NCI-H128 (cell line): ENCODE measurements around the gene LPGAT1.

ENCODE experiments used
- DNase-seq: peaks from one replicate; lab custom pipeline; 2025; ENCODE audit not compliant: unreplicated experiment; lab: John Stamatoyannopoulos, UW

LPGAT1 gene

GRCh38 chr1:211775170-211775569 lies 55.4 kb downstream of the LPGAT1 start:
- no peak for DNase-seq

DNA sequence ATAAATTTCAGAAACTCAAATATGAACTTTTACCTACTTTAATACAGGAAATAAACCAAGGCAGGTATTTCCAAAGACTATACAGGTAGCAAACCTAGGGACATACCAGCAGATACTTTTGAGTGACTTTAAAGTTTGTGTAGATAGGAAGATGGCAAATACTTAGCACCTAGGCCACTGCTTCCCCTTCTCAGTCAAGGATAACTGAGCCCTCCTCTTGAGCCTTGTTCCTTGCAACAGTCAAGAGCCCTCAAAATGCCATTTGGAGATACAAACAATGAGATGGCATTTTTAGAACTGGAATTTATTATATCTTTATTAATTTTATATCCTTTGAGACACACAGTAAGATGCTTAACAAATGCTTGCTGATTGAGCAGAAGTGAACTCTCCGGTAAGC lies 65.9 kb downstream of the LPGAT1 start:
- DNase-seq, result no peak

DNA sequence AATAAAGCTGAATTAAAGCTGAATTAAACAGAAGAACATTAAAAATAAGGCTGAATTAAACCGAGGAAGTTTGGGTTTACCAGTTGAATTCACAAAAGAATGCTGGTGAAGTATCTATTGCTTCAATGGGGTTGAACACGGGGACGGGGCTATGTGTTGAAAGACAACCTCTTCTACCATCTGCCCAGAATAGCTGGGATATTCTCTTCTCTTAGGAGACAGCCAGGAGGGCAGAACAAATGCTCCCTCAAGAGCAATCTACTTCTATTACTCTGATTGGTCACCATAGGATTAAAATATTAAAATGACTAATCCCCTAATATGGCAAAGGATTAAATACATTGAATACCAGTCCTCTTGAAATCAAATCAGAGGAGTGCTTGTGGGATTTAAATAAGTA lies 68.4 kb downstream of the LPGAT1 start:
- DNase-seq, result no peak

DNA sequence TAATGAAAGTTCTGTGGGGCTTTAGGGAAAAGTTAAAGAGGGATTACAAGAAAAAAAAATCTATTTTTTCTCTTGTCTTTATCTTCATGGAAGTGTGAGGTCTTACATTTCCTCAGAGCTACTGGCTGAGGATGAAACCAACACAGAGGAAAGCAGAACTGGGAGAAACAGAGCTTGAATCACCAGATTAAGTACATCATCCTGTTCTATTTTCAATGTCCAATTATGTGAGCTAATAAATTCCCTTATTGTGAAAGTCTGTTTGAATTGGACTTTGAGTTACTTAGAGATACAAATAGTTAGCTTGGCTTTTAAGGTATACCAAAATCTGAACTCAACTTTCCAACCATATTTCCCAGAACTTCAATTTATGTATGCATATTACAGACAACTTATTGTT lies 69.2 kb downstream of the LPGAT1 start:
- no peak for DNase-seq

GRCh38 chr1:211756471-211757020 lies 74.0 kb downstream of the LPGAT1 start:
- no peak for DNase-seq

GRCh38 chr1:211753649-211754251 lies 76.8 kb downstream of the LPGAT1 start:
- DNase-seq, result no peak

GRCh38 chr1:211752951-211753486 lies 77.5 kb downstream of the LPGAT1 start:
- DNase-seq, result no peak

- no peak for DNase-seq
Measured at GRCh38 chr1:211752317-211752716, 78.2 kb downstream of the LPGAT1 start.

DNA sequence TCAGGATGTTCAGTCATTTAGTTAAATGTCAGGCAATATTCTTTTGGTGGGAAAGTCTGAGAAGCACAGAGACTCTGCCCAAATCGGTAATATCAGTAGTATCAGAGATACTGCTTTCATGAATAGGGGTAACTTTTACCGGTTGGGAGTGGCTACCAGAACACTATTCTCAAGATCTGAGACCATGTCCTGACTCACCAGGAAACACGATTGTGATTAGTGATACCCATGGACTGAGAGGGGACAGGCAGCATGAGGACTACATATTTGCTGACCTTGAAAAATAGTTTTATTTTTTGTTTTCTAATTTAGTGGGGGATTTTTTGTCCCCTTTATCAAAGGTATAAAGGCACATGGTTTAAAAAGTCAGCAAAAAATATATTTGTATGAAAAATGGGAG lies 79.1 kb downstream of the LPGAT1 start:
- no peak for DNase-seq

DNA sequence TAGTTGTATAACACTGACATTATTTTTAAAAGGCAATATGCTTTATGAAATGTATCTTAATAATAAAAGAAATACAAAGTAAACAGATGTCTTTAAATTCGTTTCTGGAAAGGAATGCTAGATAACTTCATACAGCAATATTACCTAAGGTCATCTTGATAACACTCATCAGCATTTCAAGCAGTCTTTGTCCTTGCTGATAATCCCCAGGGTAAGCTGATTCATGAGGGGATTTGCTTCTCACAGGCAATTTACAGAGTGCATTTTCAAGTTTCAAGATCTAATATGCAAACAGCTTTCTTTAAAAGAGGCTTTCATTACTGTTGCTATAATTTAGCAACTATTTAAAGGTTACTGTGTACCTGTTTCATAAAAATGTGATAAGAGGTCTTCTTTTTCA lies 80.0 kb downstream of the LPGAT1 start:
- no peak for DNase-seq

- no peak for DNase-seq
Measured at GRCh38 chr1:211749251-211749650, 81.3 kb downstream of the LPGAT1 start.

- DNase-seq, result no peak
Measured at GRCh38 chr1:211748810-211749209, 81.8 kb downstream of the LPGAT1 start.

- DNase-seq, result no peak
Measured at GRCh38 chr1:211742889-211743529, 87.6 kb downstream of the LPGAT1 start.

DNA sequence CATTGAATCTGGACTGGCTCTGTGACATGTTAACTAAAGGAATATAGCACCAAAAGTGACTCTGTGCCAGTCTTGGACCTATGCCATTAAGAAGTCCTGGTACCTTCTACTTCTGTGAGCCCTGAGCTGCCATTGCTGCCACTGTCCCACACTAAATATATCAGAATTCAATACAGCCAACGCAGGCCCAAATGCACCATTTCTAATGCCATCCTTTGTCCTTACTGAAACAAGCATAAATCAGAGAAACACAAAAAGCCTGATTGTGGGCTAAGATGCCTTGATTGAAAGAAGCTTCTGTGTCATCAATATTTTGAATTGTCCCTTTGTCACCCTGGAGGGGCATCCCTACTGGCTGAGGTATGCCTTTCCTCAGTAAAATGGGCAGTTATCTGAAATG lies 88.3 kb downstream of the LPGAT1 start:
- no peak for DNase-seq

GRCh38 chr1:211741788-211742187 lies 88.8 kb downstream of the LPGAT1 start:
- no peak for DNase-seq

DNA sequence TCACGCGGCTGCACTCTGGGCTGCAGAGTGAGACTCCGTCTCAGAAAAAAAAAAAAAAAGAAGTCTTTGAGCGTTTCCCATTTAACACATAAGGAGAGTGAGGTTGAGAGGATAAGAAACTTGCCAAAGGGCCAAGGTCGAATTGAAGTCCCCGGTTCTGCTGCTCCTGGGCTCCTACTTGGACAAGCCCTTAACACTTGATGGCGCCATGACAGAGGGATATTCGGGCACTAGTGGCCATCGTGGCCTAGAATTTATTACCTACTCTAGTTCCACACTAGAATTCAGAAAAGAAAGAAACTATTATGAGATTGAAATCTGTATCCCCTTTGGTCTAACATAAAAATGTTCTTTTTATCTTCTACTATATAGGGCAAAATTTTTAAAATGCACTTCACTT lies 89.4 kb downstream of the LPGAT1 start:
- no peak for DNase-seq

DNA sequence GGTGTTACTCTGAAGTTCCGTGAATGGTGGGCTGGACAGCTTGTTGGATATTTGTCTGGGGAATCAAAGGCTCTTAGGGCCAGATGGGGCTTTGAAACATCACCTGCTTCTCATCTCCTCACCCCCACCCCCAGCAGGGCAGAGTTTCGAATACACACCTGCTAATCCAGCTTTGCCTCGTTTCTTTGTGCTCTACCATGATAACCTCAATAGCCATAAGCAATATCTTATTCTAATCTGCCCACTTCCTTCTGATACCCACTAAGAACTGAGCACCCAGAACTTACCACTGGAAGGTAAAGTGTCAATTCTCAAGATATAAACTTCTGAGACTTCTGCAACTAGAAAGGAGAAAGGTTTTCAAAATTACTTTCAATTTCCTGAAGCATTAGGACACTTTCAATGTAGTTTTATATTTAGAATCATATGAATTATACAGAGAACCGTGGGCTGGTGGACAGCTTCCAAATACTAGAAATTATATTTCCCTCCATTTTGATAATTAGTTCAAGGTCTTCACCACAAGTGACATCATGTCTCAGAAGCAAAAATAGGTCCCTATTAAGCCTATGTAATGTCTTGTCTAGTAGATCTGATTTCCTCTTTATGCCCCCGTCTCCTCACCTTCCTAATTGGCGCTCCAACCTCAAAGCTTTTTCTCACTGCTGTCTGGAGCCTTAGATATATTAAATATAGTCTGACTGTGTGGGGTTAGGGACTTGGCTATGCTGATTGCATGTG lies 90.7 kb downstream of the LPGAT1 start:
- DNase-seq, result no peak

DNA sequence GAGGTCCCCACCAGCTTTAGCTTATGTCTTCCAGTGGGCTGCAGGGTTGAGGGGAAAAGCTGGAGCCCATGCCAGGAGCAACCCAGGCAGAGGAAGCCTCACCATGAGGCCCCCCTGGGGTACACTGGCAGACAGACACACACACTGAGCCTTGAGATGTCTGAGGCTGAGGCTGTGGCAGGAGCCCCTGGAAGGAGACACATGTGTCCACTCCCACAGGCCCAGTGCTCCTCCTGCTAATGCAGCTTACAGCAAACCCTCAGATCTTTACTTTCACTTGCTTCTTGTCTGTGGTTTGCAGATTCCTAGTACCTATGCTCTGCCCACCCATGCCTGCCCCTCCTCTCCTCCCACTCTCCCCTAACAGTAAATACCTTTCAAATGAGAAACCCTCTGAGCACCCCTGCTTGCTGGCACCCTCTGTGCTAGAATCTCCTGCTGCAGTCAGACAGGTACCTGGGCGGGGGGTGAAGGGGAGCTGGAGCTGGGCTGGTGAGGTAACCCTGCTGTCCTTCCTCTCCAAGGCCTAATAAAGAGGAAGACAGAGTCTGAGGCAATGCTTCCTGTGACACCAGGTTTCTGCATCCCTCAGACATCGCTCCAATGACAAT lies 91.8 kb downstream of the LPGAT1 start:
- no peak for DNase-seq

DNA sequence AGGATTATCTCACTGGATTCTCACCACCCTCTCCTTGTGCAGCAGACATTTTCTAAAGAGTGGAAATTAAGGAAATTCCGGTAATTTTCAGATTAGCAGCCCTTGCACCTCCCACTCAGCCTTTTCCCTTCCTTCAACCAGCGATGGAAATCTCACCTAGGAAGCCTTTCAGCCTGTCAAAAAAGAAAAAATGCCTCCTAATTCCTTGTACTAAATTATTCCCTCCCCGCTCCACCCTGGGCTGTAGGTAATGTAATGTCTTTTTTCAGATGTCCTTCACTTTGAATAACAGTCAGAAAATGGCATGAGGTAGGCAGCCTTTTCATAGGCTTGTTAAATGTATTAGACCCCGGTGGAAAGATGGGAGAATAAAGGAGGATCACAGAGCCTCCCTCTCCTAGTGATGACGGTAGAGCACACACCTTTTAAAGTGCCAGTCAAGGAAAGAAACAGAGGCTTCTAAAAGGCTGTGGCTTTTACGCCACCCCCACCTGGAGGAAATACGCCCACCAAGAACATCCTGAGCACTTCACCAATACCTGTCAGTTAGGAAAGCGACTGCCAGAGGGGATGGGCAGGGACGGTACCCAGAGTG lies 92.4 kb downstream of the LPGAT1 start:
- no peak for DNase-seq

- no peak for DNase-seq
Measured at GRCh38 chr1:211737115-211738035, 93.2 kb downstream of the LPGAT1 start.
